H9 (cell line): ENCODE data around the gene MAST1. TPM values are rescaled to one million over a fixed set of nuclear protein-coding genes. Genes with fewer than 3 reads are reported as not detected.

Source experiments
- DNase-seq: peaks from one replicate; pipeline ENCODE4 v3.0.0-alpha.2; 2017
- H2AFZ ChIP-seq: one replicate; pipeline ENCODE4 v1.6.1; 2013; ENCODE audit warnings: mild to moderate bottlenecking, low read length, control low read depth, moderate library complexity
- H2AK5ac ChIP-seq: 2 replicates; pipeline ENCODE4 v1.6.1; 2013; ENCODE audit warnings: low read length, control low read depth, mixed read lengths; ENCODE audit not compliant: insufficient read length
- H2BK120ac ChIP-seq: one replicate; pipeline ENCODE4 v1.6.1; 2013; ENCODE audit warnings: low read depth, mild to moderate bottlenecking, low read length, control low read depth, inconsistent platforms; ENCODE audit not compliant: poor library complexity, severe bottlenecking
- H2BK12ac ChIP-seq: 2 replicates; pipeline ENCODE4 v1.6.1; 2013; ENCODE audit warnings: low read length, control low read depth, mixed read lengths, low read depth; ENCODE audit not compliant: insufficient read length
- H2BK15ac ChIP-seq: 2 replicates; pipeline ENCODE4 v1.6.1; 2013; ENCODE audit warnings: low read depth, low read length, control low read depth
- H2BK20ac ChIP-seq: one replicate; pipeline ENCODE4 v1.6.1; 2013; ENCODE audit warnings: low read depth, mild to moderate bottlenecking, low read length, control low read depth, inconsistent platforms; ENCODE audit not compliant: poor library complexity, severe bottlenecking
- H2BK5ac ChIP-seq: 2 replicates; pipeline ENCODE4 v1.6.1; 2013; ENCODE audit warnings: low read length, control low read depth, mixed read lengths; ENCODE audit not compliant: insufficient read length
- H3K14ac ChIP-seq: 2 replicates; pipeline ENCODE4 v1.6.1; 2013; ENCODE audit warnings: low read length, control low read depth; ENCODE audit not compliant: insufficient read depth
- H3K18ac ChIP-seq: 2 replicates; pipeline ENCODE4 v1.6.1; 2013; ENCODE audit warnings: low read depth, mild to moderate bottlenecking, mixed read lengths, low read length, control low read depth; ENCODE audit not compliant: insufficient read length
- H3K23ac ChIP-seq: 2 replicates; pipeline ENCODE4 v1.6.1; 2013; ENCODE audit warnings: low read length, control low read depth, mixed read lengths, low read depth; ENCODE audit not compliant: insufficient read length
- H3K23me2 ChIP-seq: 2 replicates; pipeline ENCODE4 v1.6.1; 2013; ENCODE audit warnings: low read depth, mild to moderate bottlenecking, mixed read lengths, low read length, control low read depth; ENCODE audit not compliant: insufficient read length, poor library complexity, severe bottlenecking
- H3K27ac ChIP-seq: 2 replicates; pipeline ENCODE4 v1.5.1; 2013; ENCODE audit warnings: low read length, control low read depth, mixed read lengths, low read depth; ENCODE audit not compliant: insufficient read length
- H3K27me3 ChIP-seq: 2 replicates; pipeline ENCODE4 v1.6.1; 2013; ENCODE audit warnings: low read length, control low read depth, inconsistent platforms; ENCODE audit not compliant: insufficient read depth
- H3K4ac ChIP-seq: 2 replicates; pipeline ENCODE4 v1.6.1; 2013; ENCODE audit warnings: low read depth, mild to moderate bottlenecking, control low read depth, inconsistent platforms, low read length, moderate library complexity
- H3K4me1 ChIP-seq: 2 replicates; pipeline ENCODE4 v1.6.1; 2013; ENCODE audit warnings: low read length, control low read depth, inconsistent platforms; ENCODE audit not compliant: insufficient read depth
- H3K4me2 ChIP-seq: 2 replicates; pipeline ENCODE4 v1.6.1; 2013; ENCODE audit warnings: low read length, control low read depth, mixed read lengths; ENCODE audit not compliant: insufficient read length, insufficient read depth
- H3K56ac ChIP-seq: 2 replicates; pipeline ENCODE4 v1.6.1; 2013; ENCODE audit warnings: low read depth, mild to moderate bottlenecking, mixed read lengths, low read length, control low read depth; ENCODE audit not compliant: insufficient read length
- H3K79me1 ChIP-seq: 2 replicates; pipeline ENCODE4 v1.6.1; 2013; ENCODE audit warnings: low read depth, mild to moderate bottlenecking, moderate library complexity, low read length, control low read depth, inconsistent platforms; ENCODE audit not compliant: insufficient read depth, poor library complexity, severe bottlenecking
- H3K79me2 ChIP-seq: 2 replicates; pipeline ENCODE4 v1.6.1; 2013; ENCODE audit warnings: low read length, control low read depth, inconsistent platforms; ENCODE audit not compliant: insufficient read depth
- H3K9ac ChIP-seq: 2 replicates; pipeline ENCODE4 v1.6.1; 2013; ENCODE audit warnings: low read length, control low read depth, mixed read lengths; ENCODE audit not compliant: insufficient read length; ENCODE audit errors: extremely low read depth
- H3K9me3 ChIP-seq: one replicate; pipeline ENCODE4 v1.6.1; 2013; ENCODE audit warnings: low read depth, low read length, inconsistent platforms; ENCODE audit not compliant: control insufficient read depth
- H3T11ph ChIP-seq: one replicate; pipeline ENCODE4 v1.6.1; 2013; ENCODE audit warnings: mild to moderate bottlenecking, low read length, control low read depth, inconsistent platforms
- H4K20me1 ChIP-seq: one replicate; pipeline ENCODE4 v1.6.1; 2013; ENCODE audit not compliant: control insufficient read depth, insufficient read length, insufficient read depth
- H4K5ac ChIP-seq: 2 replicates; pipeline ENCODE4 v1.6.1; 2013; ENCODE audit warnings: low read depth, mild to moderate bottlenecking, mixed read lengths, low read length, control low read depth; ENCODE audit not compliant: insufficient read length
- H4K8ac ChIP-seq: replicated peaks from 2 replicates; pipeline ENCODE4 v1.6.1; 2013; ENCODE audit warnings: low read length, control low read depth, mixed read lengths, low read depth; ENCODE audit not compliant: insufficient read length
- H4K91ac ChIP-seq: 2 replicates; pipeline ENCODE4 v1.6.1; 2013; ENCODE audit warnings: low read depth, mild to moderate bottlenecking, moderate library complexity, mixed read lengths, low read length, control low read depth; ENCODE audit not compliant: insufficient read length
- H3K27ac Mint-ChIP-seq, 3 experiments: 2 replicates in 2 of 3; 3 replicates in 1 of 3; pipeline ENCODE4 v1.8.0; 2020 to 2021; ENCODE audit warnings: mixed read lengths in 3 of 3, mild to moderate bottlenecking in 1 of 3, moderate library complexity in 1 of 3
- H3K27me3 Mint-ChIP-seq: 2 replicates; pipeline ENCODE4 v1.8.0; 2021; ENCODE audit warnings: low read depth, mild to moderate bottlenecking, moderate library complexity, mixed read lengths
- H3K36me3 Mint-ChIP-seq, 3 experiments: 2 replicates in 2 of 3; 3 replicates in 1 of 3; pipeline ENCODE4 v1.8.0; 2020 to 2021; ENCODE audit warnings: low read depth in 3 of 3, mixed read lengths in 3 of 3; ENCODE audit not compliant: insufficient read depth in 1 of 3
- H3K4me1 Mint-ChIP-seq, 2 experiments: 2 replicates each; pipeline ENCODE4 v1.8.0; 2020; ENCODE audit warnings: mixed read lengths in 2 of 2
- H3K4me3 Mint-ChIP-seq, 2 experiments: 2 replicates in 1 of 2; 3 replicates in 1 of 2; pipeline ENCODE4 v1.8.0; 2020 to 2021; ENCODE audit warnings: mild to moderate bottlenecking in 2 of 2, mixed read lengths in 2 of 2, moderate library complexity in 1 of 2
- H3K9me3 Mint-ChIP-seq, 2 experiments: 2 replicates in 1 of 2; 3 replicates in 1 of 2; pipeline ENCODE4 v1.8.0; 2020; ENCODE audit warnings: mild to moderate bottlenecking in 2 of 2, mixed read lengths in 2 of 2, moderate library complexity in 1 of 2
- CTCF ChIP-seq: fragments of 200-600 bp; sonication (generic); conservative IDR thresholded peaks from 3 replicates; pipeline ENCODE4 v1.8.0; 2021; ENCODE audit warnings: antibody characterized with exemption, mild to moderate bottlenecking
- WGBS: extraction: QIAGEN DNeasy Blood & Tissue Kit; methylation state at CpG from one replicate; pipeline ENCODE4 v1.1.7; 2013; ENCODE audit warnings: missing lambda C conversion rate, low lambda C conversion rate, mixed read lengths; ENCODE audit not compliant: insufficient read length; ENCODE audit errors: extremely low coverage; 5-methylcytosine and 5-hydroxymethylcytosine counted together
- total RNA-seq: library from RNA; stranded (reverse); gene quantifications from 2 replicates; pipeline ENCODE4 v1.2.1, GENCODE V29; 2021

The MAST1 gene
- total RNA-seq, 1 experiment from 2014 or later: 15.1 TPM

- Histone ChIP-seq H3T11ph (no peak overlapping the region), H4K91ac (no peak overlapping the region), H3K56ac (no peak overlapping the region), H3K79me1 (no peaks in the 10 kb centered on the region), H3K9ac (no peak overlapping the region), H3K18ac (no peak overlapping the region), H3K27ac (no peak overlapping the region), H3K79me2 (no peaks in the 10 kb centered on the region), H2BK5ac (no peak overlapping the region), H2AK5ac (no peak overlapping the region), H3K14ac (no peak overlapping the region), H3K9me3 (no peaks in the 10 kb centered on the region), H2BK20ac (no peak overlapping the region), H2BK15ac (no peak overlapping the region), H3K4me1 (peaks cover 3% of the 10 kb centered on the region; the same call in 1 of the 2 replicates), H3K23ac (no peak overlapping the region), H3K27me3 (no peaks in the 10 kb centered on the region), H2BK12ac (no peak overlapping the region), H4K8ac (no peak overlapping the region), H3K4ac (no peak overlapping the region), H2AFZ (no peak overlapping the region), H3K4me2 (no peak overlapping the region), H3K23me2 (peaks cover 5% of the 10 kb centered on the region), H4K5ac (no peak overlapping the region), H2BK120ac (no peak overlapping the region), H4K20me1 (peaks cover 7% of the 10 kb centered on the region)
- DNase-seq: no peak
- Mint-ChIP-seq H3K4me1 (peaks cover 24 to 32% of the 10 kb centered on the region in 2 experiments), H3K9me3 (no peaks in the 10 kb centered on the region; a peak in 1 of 5 replicates), H3K36me3 (peaks cover 12 to 15% (median 12%) of the 10 kb centered on the region in 3 experiments), H3K27me3 (peaks cover 11% of the 10 kb centered on the region), H3K27ac (no peak overlapping the region; a peak in 2 of 7 replicates), H3K4me3 (peak overlapping the region in 1 of 2 experiments; percentile 6; a peak in 1 of 5 replicates)
- peak; percentile 20; the same call in 2 of the 3 replicates for TF ChIP-seq CTCF
- no CpG with 5 or more reads among the region's 34 CpGs for WGBS
Observed at GRCh38 chr19:12864721-12865715, 26.7 kb downstream of the MAST1 start.
